Activated naive CD8-positive, alpha-beta T cell (primary cell): ENCODE results near the gene MUSK.

Source experiments
- H3K27ac Mint-ChIP-seq: one replicate; pipeline ENCODE4 v1.8.0; 2021; ENCODE audit warnings: mixed read lengths
- H3K27me3 Mint-ChIP-seq: one replicate; pipeline ENCODE4 v1.8.0; 2021; ENCODE audit warnings: mixed read lengths
- H3K36me3 Mint-ChIP-seq: one replicate; pipeline ENCODE4 v1.8.0; 2021; ENCODE audit warnings: mixed read lengths
- H3K4me1 Mint-ChIP-seq: one replicate; pipeline ENCODE4 v1.8.0; 2021; ENCODE audit warnings: low read depth, mixed read lengths
- H3K4me3 Mint-ChIP-seq: one replicate; pipeline ENCODE4 v1.8.0; 2021; ENCODE audit warnings: mild to moderate bottlenecking, mixed read lengths
- H3K9me3 Mint-ChIP-seq: one replicate; pipeline ENCODE4 v1.8.0; 2021; ENCODE audit warnings: low read depth, mixed read lengths

Gene MUSK

DNA sequence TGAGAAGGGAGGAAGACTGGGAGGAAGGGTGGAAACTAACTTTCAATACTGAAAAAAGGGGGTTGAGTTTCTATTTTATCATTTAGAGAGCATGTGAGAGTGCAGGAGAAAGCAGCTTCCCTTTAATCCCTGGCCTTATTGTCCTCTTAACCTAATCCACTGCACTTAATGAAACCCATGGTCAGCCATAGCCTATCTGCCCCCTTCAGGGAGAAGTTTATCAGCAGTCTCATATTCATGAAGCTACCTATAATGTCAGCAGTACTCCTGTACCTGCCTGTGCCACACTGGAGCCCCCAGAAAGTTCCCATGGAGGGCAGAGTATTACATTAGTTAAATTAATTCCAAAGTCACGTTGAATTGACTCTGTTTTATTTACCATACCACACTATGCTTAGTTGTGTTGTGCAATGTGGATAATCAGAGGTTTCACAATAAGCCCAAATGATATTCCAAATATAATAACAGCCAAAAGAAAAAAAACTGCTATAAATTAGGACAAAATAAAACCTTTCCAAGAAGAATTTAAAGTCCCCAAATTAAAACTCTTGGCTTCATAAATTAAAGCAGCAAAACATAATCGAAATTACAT lies 62.9 kb downstream of the MUSK start:
- no peaks in the 10 kb centered on the region for H3K36me3 Mint-ChIP-seq
- no peak overlapping the region for H3K27ac Mint-ChIP-seq
- no peak overlapping the region for H3K4me3 Mint-ChIP-seq
- H3K9me3 Mint-ChIP-seq = peaks cover 7% of the 10 kb centered on the region
- no peaks in the 10 kb centered on the region for H3K27me3 Mint-ChIP-seq
- no peaks in the 10 kb centered on the region for H3K4me1 Mint-ChIP-seq

DNA sequence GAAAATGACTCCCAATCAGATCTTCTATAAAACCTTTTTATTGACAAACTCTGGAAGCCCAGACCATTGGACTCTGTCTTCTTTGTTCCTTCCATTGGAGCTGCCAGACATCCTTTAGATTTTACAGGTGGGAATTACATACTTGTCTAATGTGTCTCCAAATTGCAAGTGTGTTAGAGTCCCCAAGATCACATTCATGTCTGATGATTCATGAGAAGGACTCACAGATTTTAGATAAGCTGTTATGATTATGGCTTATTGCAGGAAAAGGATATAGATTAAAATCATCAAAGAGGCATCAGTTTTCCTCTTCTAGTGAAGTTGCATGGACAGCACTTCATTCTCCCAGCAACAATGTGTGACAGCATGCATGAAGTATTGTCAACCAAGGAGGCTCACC lies 70.4 kb downstream of the MUSK start:
- Mint-ChIP-seq H3K4me1 (no peaks in the 10 kb centered on the region), H3K9me3 (peaks cover 4% of the 10 kb centered on the region), H3K36me3 (no peaks in the 10 kb centered on the region), H3K4me3 (no peak overlapping the region), H3K27ac (no peak overlapping the region), H3K27me3 (no peaks in the 10 kb centered on the region)

DNA sequence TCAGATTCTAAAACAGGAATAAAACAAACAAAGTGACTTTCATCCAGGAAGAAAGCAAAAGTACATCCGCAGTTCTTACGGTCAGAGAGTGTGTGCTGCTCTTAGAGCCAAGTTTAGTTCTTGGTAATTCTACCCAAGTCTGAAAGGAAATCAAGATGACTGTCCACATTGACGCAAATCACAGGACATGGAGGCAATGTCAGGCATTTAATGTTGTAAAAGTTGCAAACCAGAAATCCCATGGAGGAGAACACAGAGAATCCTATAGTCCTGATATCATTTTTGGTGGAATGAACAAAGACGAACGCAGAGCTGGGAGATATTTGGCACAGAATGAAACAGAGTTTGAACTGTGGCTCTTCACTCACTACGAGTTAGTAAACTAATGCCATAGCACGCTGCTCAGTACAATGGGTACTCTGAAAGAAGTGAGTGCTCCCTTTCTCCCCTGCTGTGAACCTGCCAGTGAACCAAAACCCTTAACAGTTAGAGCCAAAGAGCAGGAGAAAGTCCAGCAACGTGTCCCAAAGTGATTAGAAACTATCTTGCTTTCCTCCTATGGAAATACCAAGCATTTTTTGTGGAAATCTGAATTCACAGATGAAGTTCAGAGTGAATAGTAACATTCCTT lies 74.3 kb downstream of the MUSK start:
- Mint-ChIP-seq H3K27ac (no peak overlapping the region), H3K36me3 (no peaks in the 10 kb centered on the region), H3K27me3 (no peaks in the 10 kb centered on the region), H3K9me3 (no peaks in the 10 kb centered on the region), H3K4me3 (no peak overlapping the region), H3K4me1 (no peaks in the 10 kb centered on the region)

DNA sequence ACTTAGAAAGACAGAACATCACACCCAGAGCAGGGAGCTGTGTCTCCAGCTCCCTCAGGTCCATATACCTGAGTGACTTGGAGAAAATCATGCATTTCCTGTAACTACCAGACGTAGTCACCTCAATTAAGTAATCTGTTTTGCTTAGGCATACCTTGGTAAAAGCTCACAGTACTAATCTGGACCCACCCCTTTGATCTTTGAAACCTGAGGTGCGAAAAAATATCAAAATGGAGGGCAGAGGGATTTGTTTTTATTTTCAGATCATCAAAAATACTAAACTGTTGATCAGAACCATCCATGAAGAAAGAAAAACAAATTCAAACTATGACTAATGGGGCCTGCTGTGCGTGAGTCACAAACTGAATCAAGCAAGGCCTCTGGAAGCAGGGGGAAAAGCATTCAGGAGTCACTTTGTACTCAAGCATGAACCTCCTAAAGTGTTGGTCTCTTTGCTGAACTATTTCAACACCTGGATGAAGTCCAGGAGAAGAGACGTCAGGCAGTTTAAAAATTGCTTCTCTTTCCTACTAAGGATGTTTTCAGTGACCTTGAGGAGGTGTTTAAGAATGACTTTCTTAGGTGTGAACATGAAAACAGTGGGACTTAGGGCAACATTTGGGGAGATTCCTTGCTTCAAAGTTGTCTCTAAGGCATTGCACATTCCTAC lies 76.3 kb downstream of the MUSK start:
- H3K27ac Mint-ChIP-seq = no peak overlapping the region
- no peaks in the 10 kb centered on the region for H3K27me3 Mint-ChIP-seq
- no peak overlapping the region for H3K4me3 Mint-ChIP-seq
- no peaks in the 10 kb centered on the region for H3K4me1 Mint-ChIP-seq
- no peaks in the 10 kb centered on the region for H3K9me3 Mint-ChIP-seq
- no peaks in the 10 kb centered on the region for H3K36me3 Mint-ChIP-seq

DNA sequence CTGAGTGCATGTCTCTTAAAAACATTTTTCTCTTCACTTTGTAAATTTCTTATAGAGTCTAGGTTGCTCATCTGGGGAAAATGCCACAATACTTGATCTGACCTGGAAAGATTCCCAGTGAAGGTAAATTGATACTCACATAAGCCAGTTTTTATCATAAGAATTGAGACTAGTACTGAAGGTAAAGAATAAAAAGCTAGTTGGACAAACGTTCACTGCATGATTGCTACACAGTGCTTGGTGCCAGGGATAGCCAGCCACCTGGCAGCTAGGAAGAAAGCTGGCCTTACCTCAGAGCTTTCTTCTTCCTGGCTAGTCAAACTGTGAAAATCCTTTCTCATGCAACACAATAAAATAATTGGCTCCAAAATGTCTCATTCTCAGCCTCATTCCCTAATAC lies 77.1 kb downstream of the MUSK start:
- Mint-ChIP-seq H3K36me3 (no peaks in the 10 kb centered on the region), H3K4me1 (no peaks in the 10 kb centered on the region), H3K27ac (no peak overlapping the region), H3K27me3 (no peaks in the 10 kb centered on the region), H3K9me3 (no peaks in the 10 kb centered on the region), H3K4me3 (no peak overlapping the region)

DNA sequence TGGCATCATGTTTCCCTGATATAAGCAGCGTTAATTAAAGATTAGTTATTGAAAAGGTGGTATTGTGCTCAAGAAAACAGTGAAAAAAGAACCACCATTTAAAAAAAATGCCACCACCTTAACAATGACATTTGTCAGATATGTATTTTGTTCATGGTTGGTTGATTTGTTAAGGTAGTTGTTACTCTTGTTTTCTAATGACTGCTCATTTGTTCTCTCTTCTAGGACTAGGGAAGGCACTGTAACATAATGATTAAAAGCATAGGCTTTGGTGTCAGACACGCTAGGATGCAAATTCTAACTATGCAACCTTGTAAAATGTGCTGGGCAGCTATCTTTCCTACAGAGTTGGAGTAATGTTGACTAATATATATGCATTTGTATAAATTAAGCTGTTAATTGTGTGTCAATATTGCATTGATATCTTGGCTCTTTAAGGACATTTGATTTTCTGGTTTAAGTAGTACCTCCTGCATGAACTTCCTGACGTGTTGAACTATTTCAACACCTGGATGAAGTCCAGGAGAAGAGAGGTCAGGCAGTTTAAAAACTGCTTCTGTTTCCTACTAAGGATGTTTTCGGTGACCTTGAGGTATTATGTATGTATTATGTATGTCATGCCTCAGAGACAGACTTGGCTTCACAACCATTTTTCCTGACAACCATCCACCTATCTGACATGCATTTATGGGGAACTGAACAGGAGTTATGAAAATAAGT lies 77.8 kb downstream of the MUSK start:
- H3K36me3 Mint-ChIP-seq = no peaks in the 10 kb centered on the region
- H3K27ac Mint-ChIP-seq = no peak overlapping the region
- H3K4me1 Mint-ChIP-seq = no peaks in the 10 kb centered on the region
- no peaks in the 10 kb centered on the region for H3K9me3 Mint-ChIP-seq
- H3K27me3 Mint-ChIP-seq = no peaks in the 10 kb centered on the region
- no peak overlapping the region for H3K4me3 Mint-ChIP-seq

- no peaks in the 10 kb centered on the region for H3K36me3 Mint-ChIP-seq
- H3K4me3 Mint-ChIP-seq = no peak overlapping the region
- H3K4me1 Mint-ChIP-seq = no peaks in the 10 kb centered on the region
- H3K27me3 Mint-ChIP-seq = peaks cover 1% of the 10 kb centered on the region
- no peak overlapping the region for H3K27ac Mint-ChIP-seq
- no peaks in the 10 kb centered on the region for H3K9me3 Mint-ChIP-seq
These were observed 79.8 kb downstream of the MUSK start for GRCh38 chr9:110748251-110748893.

DNA sequence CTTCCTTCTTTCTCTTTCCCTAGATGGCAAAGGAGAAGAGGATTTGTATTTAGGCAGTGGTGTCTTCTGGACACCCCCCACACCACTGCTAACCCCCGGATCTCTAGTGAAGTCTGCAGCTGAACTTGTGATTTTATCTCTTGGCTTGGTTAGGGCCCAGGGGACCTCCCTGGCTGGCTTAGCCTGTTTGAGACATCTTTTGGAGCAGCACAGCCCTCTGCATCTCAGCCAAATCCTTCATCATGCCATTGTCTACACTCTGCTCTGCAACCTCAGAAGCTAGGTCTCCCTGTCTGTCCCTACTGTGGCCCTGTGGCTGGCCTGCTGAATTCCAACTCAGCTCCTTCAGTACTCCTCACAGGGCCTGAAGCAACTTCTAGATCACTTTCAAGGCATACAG lies 81.7 kb downstream of the MUSK start:
- Mint-ChIP-seq H3K9me3 (no peaks in the 10 kb centered on the region), H3K27me3 (peaks cover 1% of the 10 kb centered on the region), H3K36me3 (no peaks in the 10 kb centered on the region), H3K27ac (no peak overlapping the region), H3K4me3 (no peak overlapping the region), H3K4me1 (no peaks in the 10 kb centered on the region)

GRCh38 chr9:110751971-110752370 lies 83.4 kb downstream of the MUSK start:
- H3K27me3 Mint-ChIP-seq = peaks cover 1% of the 10 kb centered on the region
- H3K27ac Mint-ChIP-seq = no peak overlapping the region
- no peaks in the 10 kb centered on the region for H3K36me3 Mint-ChIP-seq
- no peaks in the 10 kb centered on the region for H3K9me3 Mint-ChIP-seq
- H3K4me1 Mint-ChIP-seq = no peaks in the 10 kb centered on the region
- H3K4me3 Mint-ChIP-seq = no peak overlapping the region

GRCh38 chr9:110752766-110753165 lies 84.2 kb downstream of the MUSK start:
- Mint-ChIP-seq H3K36me3 (no peaks in the 10 kb centered on the region), H3K9me3 (no peaks in the 10 kb centered on the region), H3K27ac (no peak overlapping the region), H3K27me3 (peaks cover 1% of the 10 kb centered on the region), H3K4me1 (no peaks in the 10 kb centered on the region), H3K4me3 (no peak overlapping the region)

GRCh38 chr9:110753731-110754231 lies 85.2 kb downstream of the MUSK start:
- no peaks in the 10 kb centered on the region for H3K9me3 Mint-ChIP-seq
- H3K27ac Mint-ChIP-seq = no peak overlapping the region
- H3K4me1 Mint-ChIP-seq = no peaks in the 10 kb centered on the region
- H3K36me3 Mint-ChIP-seq = no peaks in the 10 kb centered on the region
- no peak overlapping the region for H3K4me3 Mint-ChIP-seq
- H3K27me3 Mint-ChIP-seq = peaks cover 1% of the 10 kb centered on the region

DNA sequence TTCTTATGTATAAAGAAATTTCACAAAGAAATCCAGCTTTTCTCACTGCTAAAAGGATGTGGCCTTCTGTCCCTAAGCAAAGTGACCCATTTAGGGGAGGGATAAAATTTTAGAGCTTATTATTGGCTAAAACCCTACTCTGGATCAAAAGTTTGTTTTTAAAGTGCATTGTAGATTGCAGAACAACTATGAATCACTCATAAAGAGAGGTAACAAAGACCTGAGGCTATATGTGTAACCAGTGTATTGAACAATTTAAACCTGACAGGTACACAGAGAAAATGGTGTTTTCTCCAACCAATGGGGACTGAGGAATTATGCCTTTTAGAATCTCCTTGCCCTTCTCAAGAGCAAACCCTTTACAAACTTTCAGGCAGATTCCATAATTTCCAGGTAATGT lies 86.6 kb downstream of the MUSK start:
- no peaks in the 10 kb centered on the region for H3K4me1 Mint-ChIP-seq
- no peaks in the 10 kb centered on the region for H3K36me3 Mint-ChIP-seq
- H3K4me3 Mint-ChIP-seq = no peak overlapping the region
- peaks cover 1% of the 10 kb centered on the region for H3K27me3 Mint-ChIP-seq
- no peaks in the 10 kb centered on the region for H3K9me3 Mint-ChIP-seq
- no peak overlapping the region for H3K27ac Mint-ChIP-seq

DNA sequence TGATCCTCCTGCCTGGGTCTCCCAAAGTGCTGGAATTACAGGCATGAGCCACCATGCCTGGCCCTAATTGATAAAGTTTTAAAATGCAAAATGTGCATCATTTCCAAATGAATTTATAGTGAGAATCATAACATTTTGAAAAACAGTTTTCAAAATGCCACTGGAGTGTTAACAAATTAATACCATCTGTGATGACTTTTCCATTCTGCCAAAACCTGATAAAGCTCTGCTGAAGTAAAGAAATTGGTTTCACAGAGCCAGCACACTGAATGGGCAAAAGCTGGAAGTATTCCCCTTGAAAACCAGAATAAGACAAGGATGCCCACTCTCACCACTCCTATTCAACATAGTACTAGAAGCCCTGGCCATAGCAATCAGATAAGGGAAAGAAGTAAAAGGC lies 89.6 kb downstream of the MUSK start:
- no peak overlapping the region for H3K4me3 Mint-ChIP-seq
- H3K4me1 Mint-ChIP-seq = no peaks in the 10 kb centered on the region
- no peaks in the 10 kb centered on the region for H3K36me3 Mint-ChIP-seq
- no peaks in the 10 kb centered on the region for H3K9me3 Mint-ChIP-seq
- H3K27ac Mint-ChIP-seq = no peak overlapping the region
- H3K27me3 Mint-ChIP-seq = no peaks in the 10 kb centered on the region

DNA sequence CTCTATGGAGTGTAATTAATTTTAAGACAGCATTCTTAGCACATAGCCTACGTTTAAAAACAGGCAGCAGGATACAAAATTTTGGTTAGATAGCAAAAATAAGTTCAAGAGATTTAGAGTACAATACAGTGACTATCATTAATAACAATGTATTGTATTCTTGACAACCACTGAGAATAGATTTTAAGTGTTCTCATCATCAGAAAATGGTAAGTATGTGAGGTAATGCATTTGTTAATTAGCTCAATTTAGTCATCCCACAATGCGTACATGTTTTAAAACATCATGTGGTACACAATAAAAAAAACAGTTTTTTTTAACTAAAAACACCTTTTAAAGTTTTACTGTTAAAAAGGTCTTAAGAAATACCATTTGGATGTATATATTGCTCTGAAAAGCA lies 94.2 kb downstream of the MUSK start:
- no peak overlapping the region for H3K27ac Mint-ChIP-seq
- H3K9me3 Mint-ChIP-seq = no peaks in the 10 kb centered on the region
- H3K4me3 Mint-ChIP-seq = no peak overlapping the region
- H3K27me3 Mint-ChIP-seq = no peaks in the 10 kb centered on the region
- H3K36me3 Mint-ChIP-seq = no peaks in the 10 kb centered on the region
- H3K4me1 Mint-ChIP-seq = no peaks in the 10 kb centered on the region

GRCh38 chr9:110763568-110763967 lies 95.0 kb downstream of the MUSK start:
- no peak overlapping the region for H3K4me3 Mint-ChIP-seq
- H3K27ac Mint-ChIP-seq = no peak overlapping the region
- no peaks in the 10 kb centered on the region for H3K27me3 Mint-ChIP-seq
- H3K4me1 Mint-ChIP-seq = no peaks in the 10 kb centered on the region
- H3K9me3 Mint-ChIP-seq = no peaks in the 10 kb centered on the region
- H3K36me3 Mint-ChIP-seq = no peaks in the 10 kb centered on the region
